ENCODE measurements around the gene RETN.

Gene RETN

DNA sequence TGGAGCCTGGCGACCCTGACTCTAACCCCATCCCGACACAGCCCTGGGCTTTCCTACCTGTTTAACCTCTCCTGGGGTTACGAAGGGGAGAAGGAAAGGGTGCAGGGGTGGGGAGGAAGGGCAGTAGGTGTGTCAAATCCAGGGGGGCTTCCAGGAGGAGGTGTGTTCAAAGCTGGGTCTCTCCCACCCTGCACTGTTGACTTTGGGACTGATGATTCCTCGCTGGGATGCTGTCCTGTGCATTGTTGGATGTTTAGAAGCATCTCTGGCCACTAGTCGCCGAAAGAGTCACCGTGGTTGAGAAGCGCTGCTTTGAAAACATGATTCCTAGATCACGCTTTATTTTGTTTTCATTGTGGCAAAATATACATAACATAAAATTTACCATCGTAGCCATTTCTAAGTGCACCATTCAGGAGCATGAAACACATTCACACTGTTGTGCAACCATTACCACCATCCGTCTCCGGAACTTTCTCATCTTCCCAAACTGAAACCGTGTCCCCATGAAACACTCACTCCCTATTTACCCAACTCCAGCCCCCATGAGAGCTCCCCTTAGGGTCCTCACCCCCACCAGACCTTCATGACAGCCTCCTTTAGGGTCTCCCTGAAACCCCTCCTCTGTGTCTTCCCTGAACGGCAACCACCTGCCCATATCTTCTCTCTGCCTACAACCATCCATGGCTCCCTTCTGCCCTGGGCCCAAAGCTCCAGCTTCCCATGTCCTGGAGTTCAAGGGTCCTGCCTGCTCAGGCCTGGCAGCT lies 37.5 kb downstream of the RETN start:
- Histone ChIP-seq H3K4me3 (ENCODE audit: low read depth in 1 of 2, low read length in 2 of 2) (no peak overlapping the region), H3K27me3 (ENCODE audit: control insufficient read depth in 1 of 2, insufficient read depth in 2 of 2, low read length in 2 of 2) (peaks cover 0 to 1% of the 10 kb centered on the region in 2 donors), H3K9me3 (ENCODE audit: low read length) (no peaks in the 10 kb centered on the region), H3K9ac (ENCODE audit: low read length) (no peak overlapping the region), H3K4me1 (ENCODE audit: insufficient read depth, low read length) (no peaks in the 10 kb centered on the region), H3K27ac (ENCODE audit: low read depth, low read length) (peak overlapping the region; percentile 52), H3K36me3 (ENCODE audit: insufficient read depth, low read length) (no peaks in the 10 kb centered on the region)

DNA sequence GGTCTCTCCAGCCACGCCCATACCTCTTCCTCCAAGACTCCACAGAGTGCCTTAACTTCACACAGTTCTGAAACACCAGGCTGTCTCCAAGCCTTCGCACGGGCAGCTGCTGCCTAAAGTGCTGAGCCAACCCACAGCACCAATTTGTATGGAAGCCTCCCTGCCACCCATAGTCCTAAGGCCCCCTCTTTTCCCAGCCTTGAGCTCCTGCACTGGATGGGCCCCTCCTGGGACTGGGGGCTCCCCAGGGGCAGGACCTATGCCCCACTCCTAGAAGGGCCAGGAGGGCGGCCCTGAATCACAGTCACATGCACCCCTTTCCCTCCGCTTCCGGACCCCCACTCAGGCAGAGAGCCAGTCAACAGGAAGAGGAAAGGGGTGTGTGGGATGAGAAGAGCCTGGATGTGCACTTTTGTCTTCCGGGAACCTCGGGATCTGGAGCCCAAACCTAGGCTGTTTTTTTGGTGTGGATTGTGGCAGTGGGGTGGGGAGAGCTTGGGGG lies 38.2 kb downstream of the RETN start:
- Histone ChIP-seq H3K27me3 (ENCODE audit: control insufficient read depth in 1 of 2, insufficient read depth in 2 of 2, low read length in 2 of 2) (no peaks in the 10 kb centered on the region), H3K36me3 (ENCODE audit: insufficient read depth, low read length) (no peaks in the 10 kb centered on the region), H3K9me3 (ENCODE audit: low read length) (no peaks in the 10 kb centered on the region), H3K4me1 (ENCODE audit: insufficient read depth, low read length) (no peaks in the 10 kb centered on the region), H3K9ac (ENCODE audit: low read length) (no peak overlapping the region), H3K27ac (ENCODE audit: low read depth, low read length) (peak overlapping the region; percentile 3), H3K4me3 (ENCODE audit: low read depth in 1 of 2, low read length in 2 of 2) (no peak overlapping the region)

DNA sequence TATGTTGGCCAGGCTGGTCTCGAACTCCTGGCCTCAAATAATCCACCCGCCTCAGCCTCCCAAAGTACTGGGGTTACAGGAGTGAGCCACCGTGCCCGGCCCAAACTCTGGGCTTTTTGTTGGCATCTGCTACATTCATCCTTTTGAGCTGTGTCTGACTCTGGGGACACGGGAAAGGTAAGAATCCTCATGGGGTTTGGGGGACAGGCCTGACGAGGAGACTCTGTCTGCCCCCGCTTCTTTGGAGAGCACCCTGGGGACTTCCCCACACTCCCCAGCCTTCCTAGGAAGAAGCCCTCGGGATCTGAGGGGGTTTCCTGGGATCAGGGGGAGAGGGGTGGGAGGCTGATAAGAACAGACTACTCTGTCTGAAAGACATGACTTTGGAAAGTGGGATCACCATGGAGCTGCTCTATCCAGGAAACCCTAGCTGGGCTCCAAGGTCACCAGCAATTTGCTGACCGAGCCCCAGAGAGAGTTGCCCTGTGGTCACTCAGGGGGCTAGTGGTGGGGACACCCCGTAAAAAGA lies 41.1 kb downstream of the RETN start:
- Histone ChIP-seq H3K36me3 (ENCODE audit: insufficient read depth, low read length) (no peaks in the 10 kb centered on the region), H3K9ac (ENCODE audit: low read length) (no peak overlapping the region), H3K27me3 (ENCODE audit: control insufficient read depth in 1 of 2, insufficient read depth in 2 of 2, low read length in 2 of 2) (no peaks in the 10 kb centered on the region), H3K4me3 (ENCODE audit: low read depth in 1 of 2, low read length in 2 of 2) (no peak overlapping the region), H3K27ac (ENCODE audit: low read depth, low read length) (no peak overlapping the region), H3K4me1 (ENCODE audit: insufficient read depth, low read length) (no peaks in the 10 kb centered on the region), H3K9me3 (ENCODE audit: low read length) (no peaks in the 10 kb centered on the region)

DNA sequence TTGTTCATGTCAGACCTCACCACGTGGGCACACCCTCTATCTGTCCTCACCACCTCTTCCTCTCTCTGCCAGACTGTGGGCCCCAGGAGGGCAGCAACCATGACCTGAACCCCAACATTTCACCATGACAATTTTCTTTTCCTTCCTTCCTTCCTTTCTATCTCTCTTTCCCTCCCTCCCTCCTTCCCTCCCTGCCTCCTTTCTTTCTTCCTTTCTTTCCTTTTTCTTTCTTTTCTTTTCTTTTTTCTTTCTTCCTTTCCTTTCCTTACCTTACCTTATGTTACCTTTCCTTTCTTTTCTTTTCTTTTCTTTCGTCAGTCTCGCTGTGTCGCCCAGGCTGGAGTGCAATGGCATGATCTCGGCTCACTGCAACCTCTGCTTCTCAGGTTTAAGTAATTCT lies 41.8 kb downstream of the RETN start:
- Histone ChIP-seq H3K36me3 (ENCODE audit: insufficient read depth, low read length) (no peaks in the 10 kb centered on the region), H3K27me3 (ENCODE audit: control insufficient read depth in 1 of 2, insufficient read depth in 2 of 2, low read length in 2 of 2) (no peaks in the 10 kb centered on the region), H3K27ac (ENCODE audit: low read depth, low read length) (no peak overlapping the region), H3K9ac (ENCODE audit: low read length) (no peak overlapping the region), H3K4me3 (ENCODE audit: low read depth in 1 of 2, low read length in 2 of 2) (no peak overlapping the region), H3K4me1 (ENCODE audit: insufficient read depth, low read length) (no peaks in the 10 kb centered on the region), H3K9me3 (ENCODE audit: low read length) (no peaks in the 10 kb centered on the region)

DNA sequence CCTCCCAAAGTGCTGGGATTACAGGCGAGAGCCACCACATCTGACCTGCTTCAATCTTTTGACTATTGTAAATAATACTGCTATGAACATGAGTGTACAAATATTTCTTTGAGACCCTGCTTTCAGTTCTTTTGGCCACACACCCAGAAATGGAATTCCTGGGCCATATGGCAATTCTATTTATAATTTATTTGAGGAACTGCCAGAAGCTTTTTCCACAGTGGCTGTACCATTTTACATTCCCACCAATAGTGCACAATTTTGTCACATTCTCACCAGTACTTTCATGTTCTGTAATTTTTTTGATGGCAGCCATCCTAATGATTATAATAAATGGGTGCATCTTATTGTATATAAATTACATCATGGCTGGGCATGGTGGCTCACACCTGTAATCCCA lies 46.8 kb downstream of the RETN start:
- Histone ChIP-seq H3K27ac (ENCODE audit: low read depth, low read length) (no peak overlapping the region), H3K4me3 (ENCODE audit: low read depth in 1 of 2, low read length in 2 of 2) (no peak overlapping the region), H3K9ac (ENCODE audit: low read length) (no peak overlapping the region), H3K36me3 (ENCODE audit: insufficient read depth, low read length) (no peaks in the 10 kb centered on the region), H3K9me3 (ENCODE audit: low read length) (no peaks in the 10 kb centered on the region), H3K27me3 (ENCODE audit: control insufficient read depth in 1 of 2, insufficient read depth in 2 of 2, low read length in 2 of 2) (no peaks in the 10 kb centered on the region), H3K4me1 (ENCODE audit: insufficient read depth, low read length) (no peaks in the 10 kb centered on the region)

DNA sequence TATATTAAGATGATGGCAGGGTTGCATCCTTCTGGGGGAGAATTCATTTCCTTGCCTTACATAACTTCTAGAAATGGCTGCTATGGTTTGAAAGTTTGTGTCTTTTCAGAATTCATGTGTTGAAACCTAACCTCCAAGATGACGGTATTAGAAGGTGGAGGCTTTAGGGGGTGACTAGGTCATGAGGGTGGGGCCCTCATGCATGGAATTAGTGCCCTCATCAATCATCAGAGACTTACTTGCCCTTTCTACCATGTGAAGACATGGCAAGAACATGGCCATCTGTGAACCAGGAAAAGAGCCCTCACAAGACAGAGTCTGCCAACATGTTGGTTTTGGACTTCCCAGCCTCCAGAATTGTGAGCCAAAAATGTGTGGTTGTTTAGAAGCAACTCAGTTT lies 47.9 kb downstream of the RETN start:
- Histone ChIP-seq H3K36me3 (ENCODE audit: insufficient read depth, low read length) (no peaks in the 10 kb centered on the region), H3K4me1 (ENCODE audit: insufficient read depth, low read length) (no peaks in the 10 kb centered on the region), H3K9me3 (ENCODE audit: low read length) (no peaks in the 10 kb centered on the region), H3K27ac (ENCODE audit: low read depth, low read length) (no peak overlapping the region), H3K4me3 (ENCODE audit: low read depth in 1 of 2, low read length in 2 of 2) (no peak overlapping the region), H3K9ac (ENCODE audit: low read length) (no peak overlapping the region), H3K27me3 (ENCODE audit: control insufficient read depth in 1 of 2, insufficient read depth in 2 of 2, low read length in 2 of 2) (no peaks in the 10 kb centered on the region)

DNA sequence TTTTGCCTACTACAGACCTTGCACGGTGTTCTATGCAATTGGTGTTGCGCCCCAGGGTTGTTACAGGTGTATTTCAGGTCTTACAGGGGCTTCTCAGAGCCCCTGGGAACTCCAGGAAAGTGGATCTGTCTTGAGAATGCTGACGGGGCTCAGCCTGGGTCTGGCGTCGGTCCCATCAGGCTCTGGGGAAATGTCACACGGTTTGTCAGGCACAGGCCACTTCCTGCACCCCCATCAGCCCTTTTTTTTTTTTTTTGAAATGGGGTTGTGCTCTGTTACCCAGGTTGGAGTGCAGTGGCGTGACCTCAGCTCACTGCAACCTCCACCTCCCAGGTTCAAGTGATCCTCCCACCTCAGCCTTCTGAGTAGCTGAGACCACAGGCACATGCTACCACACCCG lies 49.8 kb downstream of the RETN start:
- Histone ChIP-seq H3K36me3 (ENCODE audit: insufficient read depth, low read length) (no peaks in the 10 kb centered on the region), H3K27ac (ENCODE audit: low read depth, low read length) (no peak overlapping the region), H3K4me3 (ENCODE audit: low read depth in 1 of 2, low read length in 2 of 2) (no peak overlapping the region), H3K9ac (ENCODE audit: low read length) (no peak overlapping the region), H3K9me3 (ENCODE audit: low read length) (no peaks in the 10 kb centered on the region), H3K4me1 (ENCODE audit: insufficient read depth, low read length) (no peaks in the 10 kb centered on the region), H3K27me3 (ENCODE audit: control insufficient read depth in 1 of 2, insufficient read depth in 2 of 2, low read length in 2 of 2) (no peaks in the 10 kb centered on the region)

Measured in muscle layer of colon (tissue), 2 donors.